Nucleus accumbens (tissue), 56 donors: ENCODE results near the gene SLC43A1.

ENCODE experiments used
- DNase-seq, 56 donors: peaks; one replicate each; lab custom pipeline; 2025; lab: John Stamatoyannopoulos, UW

Gene SLC43A1

GRCh38 chr11:57438345-57439285 lies 76.9 kb downstream of the SLC43A1 start:
- no peak for DNase-seq

GRCh38 chr11:57436031-57436430 lies 79.5 kb downstream of the SLC43A1 start:
- no peak for DNase-seq

- DNase-seq: no peak
Measured at GRCh38 chr11:57434640-57435546, 80.6 kb downstream of the SLC43A1 start.
